Body of pancreas (tissue), 4 donors: ENCODE data around the gene SMLR1.
A peak's percentile ranks its signal among the peaks of the same experiment; 100 is the strongest.

Experiments
- CTCF ChIP-seq, 7 experiments: fragments of 450-650 bp in 4 of 7; fragments of 200-600 bp in 3 of 7; sonication (generic) in 3 of 7; IDR thresholded peaks; one replicate each; pipeline ENCODE4 v1.5.1; 2016 to 2019; ENCODE audit warnings: antibody characterized with exemption in 7 of 7
- POLR2A ChIP-seq, 3 donors: fragments of 450-650 bp; IDR thresholded peaks; one replicate each; pipeline ENCODE4 v1.6.1; 2016; ENCODE audit warnings: antibody characterized with exemption in 3 of 3, mild to moderate bottlenecking in 2 of 3

DNA sequence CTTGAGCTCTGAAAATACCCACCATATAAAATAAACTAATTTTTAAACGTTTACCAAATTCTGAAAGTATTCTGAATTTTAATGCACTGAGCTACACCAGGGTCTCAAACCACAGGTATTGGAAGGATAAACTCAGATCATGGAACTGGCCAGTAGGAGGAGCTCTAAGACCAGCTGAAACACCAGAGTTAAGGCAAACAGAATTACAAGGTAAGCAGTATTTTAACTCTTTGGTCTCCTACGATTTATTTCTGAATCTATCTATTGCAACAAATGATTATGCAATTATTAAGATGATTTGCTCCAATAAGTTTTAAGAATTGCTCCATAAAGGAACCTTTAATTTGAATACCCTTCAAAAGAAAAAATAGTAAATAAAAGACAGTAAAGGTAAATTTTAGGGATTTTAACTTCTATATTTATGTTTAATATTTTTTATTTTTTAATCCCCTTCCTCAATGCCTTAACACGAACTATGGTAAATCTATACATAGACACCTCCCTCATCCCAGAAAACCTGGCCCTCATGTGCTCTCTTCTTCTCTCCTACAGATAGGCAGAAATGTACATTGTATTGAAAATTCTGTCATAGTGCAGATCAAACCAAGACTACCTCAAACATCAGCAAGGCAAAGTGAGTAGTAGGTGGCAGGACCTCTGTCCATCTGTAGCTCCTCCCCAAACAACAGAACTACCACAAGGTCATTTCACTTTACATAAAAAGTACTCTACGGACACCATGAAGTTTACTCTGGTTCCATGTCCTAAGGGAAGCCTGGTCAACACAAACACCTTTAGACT lies 58.4 kb downstream of the SMLR1 start:
- TF ChIP-seq CTCF (IDR thresholded peaks at IDR 0.05) = peak; percentile 67 to 96 (median 92)
- no peak for TF ChIP-seq POLR2A (IDR thresholded peaks at IDR 0.05)
